Measurements from ENCODE around the gene INPP5J.

DNA sequence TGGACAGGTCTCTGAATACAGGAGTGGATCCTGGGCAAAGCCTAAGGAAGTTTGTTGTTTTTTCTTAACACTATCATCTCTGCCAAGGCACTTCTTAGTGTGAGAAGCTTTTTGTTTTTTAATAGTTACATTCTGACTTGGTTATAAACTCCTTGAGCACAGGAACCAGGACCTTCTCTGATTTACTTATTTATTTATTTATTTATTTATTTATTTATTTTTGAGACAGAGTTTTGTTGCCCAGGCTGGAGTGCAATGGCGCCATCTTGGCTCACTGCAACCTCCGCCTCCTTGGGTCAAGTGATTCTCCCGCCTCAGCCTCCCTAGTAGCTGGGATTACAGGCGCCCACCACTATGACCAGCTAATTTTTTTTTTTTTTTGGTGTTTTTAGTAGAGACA, 48.2 kb downstream of the INPP5J start:
- TF ChIP-seq, protein P1, sequence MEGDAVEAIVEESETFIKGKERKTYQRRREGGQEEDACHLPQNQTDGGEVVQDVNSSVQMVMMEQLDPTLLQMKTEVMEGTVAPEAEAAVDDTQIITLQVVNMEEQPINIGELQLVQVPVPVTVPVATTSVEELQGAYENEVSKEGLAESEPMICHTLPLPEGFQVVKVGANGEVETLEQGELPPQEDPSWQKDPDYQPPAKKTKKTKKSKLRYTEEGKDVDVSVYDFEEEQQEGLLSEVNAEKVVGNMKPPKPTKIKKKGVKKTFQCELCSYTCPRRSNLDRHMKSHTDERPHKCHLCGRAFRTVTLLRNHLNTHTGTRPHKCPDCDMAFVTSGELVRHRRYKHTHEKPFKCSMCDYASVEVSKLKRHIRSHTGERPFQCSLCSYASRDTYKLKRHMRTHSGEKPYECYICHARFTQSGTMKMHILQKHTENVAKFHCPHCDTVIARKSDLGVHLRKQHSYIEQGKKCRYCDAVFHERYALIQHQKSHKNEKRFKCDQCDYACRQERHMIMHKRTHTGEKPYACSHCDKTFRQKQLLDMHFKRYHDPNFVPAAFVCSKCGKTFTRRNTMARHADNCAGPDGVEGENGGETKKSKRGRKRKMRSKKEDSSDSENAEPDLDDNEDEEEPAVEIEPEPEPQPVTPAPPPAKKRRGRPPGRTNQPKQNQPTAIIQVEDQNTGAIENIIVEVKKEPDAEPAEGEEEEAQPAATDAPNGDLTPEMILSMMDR (IDR thresholded peaks at IDR 0.05) = no peak
- TF ChIP-seq, protein P2, sequence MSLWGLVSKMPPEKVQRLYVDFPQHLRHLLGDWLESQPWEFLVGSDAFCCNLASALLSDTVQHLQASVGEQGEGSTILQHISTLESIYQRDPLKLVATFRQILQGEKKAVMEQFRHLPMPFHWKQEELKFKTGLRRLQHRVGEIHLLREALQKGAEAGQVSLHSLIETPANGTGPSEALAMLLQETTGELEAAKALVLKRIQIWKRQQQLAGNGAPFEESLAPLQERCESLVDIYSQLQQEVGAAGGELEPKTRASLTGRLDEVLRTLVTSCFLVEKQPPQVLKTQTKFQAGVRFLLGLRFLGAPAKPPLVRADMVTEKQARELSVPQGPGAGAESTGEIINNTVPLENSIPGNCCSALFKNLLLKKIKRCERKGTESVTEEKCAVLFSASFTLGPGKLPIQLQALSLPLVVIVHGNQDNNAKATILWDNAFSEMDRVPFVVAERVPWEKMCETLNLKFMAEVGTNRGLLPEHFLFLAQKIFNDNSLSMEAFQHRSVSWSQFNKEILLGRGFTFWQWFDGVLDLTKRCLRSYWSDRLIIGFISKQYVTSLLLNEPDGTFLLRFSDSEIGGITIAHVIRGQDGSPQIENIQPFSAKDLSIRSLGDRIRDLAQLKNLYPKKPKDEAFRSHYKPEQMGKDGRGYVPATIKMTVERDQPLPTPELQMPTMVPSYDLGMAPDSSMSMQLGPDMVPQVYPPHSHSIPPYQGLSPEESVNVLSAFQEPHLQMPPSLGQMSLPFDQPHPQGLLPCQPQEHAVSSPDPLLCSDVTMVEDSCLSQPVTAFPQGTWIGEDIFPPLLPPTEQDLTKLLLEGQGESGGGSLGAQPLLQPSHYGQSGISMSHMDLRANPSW (CRISPR knock-in tag; conservative IDR thresholded peaks at IDR 0.05; ENCODE audit: low read depth) = no peak
- TF ChIP-seq ATF3 (CRISPR knock-in tag; conservative IDR thresholded peaks at IDR 0.05) = no peak
- no peak for TF ChIP-seq ZNF232 (CRISPR knock-in tag; IDR thresholded peaks at IDR 0.05)
- TF ChIP-seq ARID4B (CRISPR knock-in tag; IDR thresholded peaks at IDR 0.05; ENCODE audit: borderline replicate concordance) = no peak
- TF ChIP-seq FOXP1 (CRISPR knock-in tag; IDR thresholded peaks at IDR 0.05; ENCODE audit: borderline replicate concordance) = no peak
- TF ChIP-seq ESRRA (CRISPR knock-in tag; IDR thresholded peaks at IDR 0.05; ENCODE audit: borderline replicate concordance) = no peak
- no peak for TF ChIP-seq GRHL2 (CRISPR knock-in tag; IDR thresholded peaks at IDR 0.05; ENCODE audit: insufficient replicate concordance, severe bottlenecking)
- TF ChIP-seq, protein P3, sequence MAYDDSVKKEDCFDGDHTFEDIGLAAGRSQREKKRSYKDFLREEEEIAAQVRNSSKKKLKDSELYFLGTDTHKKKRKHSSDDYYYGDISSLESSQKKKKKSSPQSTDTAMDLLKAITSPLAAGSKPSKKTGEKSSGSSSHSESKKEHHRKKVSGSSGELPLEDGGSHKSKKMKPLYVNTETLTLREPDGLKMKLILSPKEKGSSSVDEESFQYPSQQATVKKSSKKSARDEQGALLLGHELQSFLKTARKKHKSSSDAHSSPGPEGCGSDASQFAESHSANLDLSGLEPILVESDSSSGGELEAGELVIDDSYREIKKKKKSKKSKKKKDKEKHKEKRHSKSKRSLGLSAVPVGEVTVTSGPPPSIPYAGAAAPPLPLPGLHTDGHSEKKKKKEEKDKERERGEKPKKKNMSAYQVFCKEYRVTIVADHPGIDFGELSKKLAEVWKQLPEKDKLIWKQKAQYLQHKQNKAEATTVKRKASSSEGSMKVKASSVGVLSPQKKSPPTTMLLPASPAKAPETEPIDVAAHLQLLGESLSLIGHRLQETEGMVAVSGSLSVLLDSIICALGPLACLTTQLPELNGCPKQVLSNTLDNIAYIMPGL (CRISPR knock-in tag; IDR thresholded peaks at IDR 0.05) = no peak
- TF ChIP-seq, protein P4, sequence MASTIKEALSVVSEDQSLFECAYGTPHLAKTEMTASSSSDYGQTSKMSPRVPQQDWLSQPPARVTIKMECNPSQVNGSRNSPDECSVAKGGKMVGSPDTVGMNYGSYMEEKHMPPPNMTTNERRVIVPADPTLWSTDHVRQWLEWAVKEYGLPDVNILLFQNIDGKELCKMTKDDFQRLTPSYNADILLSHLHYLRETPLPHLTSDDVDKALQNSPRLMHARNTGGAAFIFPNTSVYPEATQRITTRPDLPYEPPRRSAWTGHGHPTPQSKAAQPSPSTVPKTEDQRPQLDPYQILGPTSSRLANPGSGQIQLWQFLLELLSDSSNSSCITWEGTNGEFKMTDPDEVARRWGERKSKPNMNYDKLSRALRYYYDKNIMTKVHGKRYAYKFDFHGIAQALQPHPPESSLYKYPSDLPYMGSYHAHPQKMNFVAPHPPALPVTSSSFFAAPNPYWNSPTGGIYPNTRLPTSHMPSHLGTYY (CRISPR knock-in tag; IDR thresholded peaks at IDR 0.05) = no peak
- TF ChIP-seq TP53 (CRISPR knock-in tag; IDR thresholded peaks at IDR 0.05) = no peak
- no peak for TF ChIP-seq E2F1 (CRISPR knock-in tag; IDR thresholded peaks at IDR 0.05)
- TF ChIP-seq, protein P5, sequence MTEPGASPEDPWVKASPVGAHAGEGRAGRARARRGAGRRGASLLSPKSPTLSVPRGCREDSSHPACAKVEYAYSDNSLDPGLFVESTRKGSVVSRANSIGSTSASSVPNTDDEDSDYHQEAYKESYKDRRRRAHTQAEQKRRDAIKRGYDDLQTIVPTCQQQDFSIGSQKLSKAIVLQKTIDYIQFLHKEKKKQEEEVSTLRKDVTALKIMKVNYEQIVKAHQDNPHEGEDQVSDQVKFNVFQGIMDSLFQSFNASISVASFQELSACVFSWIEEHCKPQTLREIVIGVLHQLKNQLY (CRISPR knock-in tag; IDR thresholded peaks at IDR 0.05) = no peak

Data from WTC11 (cell line).